HUES48 (cell line): ENCODE results near the gene ANKS1B.

Experiments
- H3K27ac ChIP-seq: one replicate; pipeline ENCODE4 v1.7.0; 2013; ENCODE audit warnings: low read depth, low read length, inconsistent platforms
- H3K27me3 ChIP-seq: 2 replicates; pipeline ENCODE4 v1.6.1; 2013; ENCODE audit warnings: mild to moderate bottlenecking, low read length; ENCODE audit not compliant: control insufficient read depth, insufficient read depth
- H3K36me3 ChIP-seq: 2 replicates; pipeline ENCODE4 v1.6.1; 2013; ENCODE audit warnings: low read length; ENCODE audit not compliant: control insufficient read depth, insufficient read depth
- H3K4me1 ChIP-seq: 2 replicates; pipeline ENCODE4 v1.6.1; 2013; ENCODE audit warnings: mild to moderate bottlenecking, low read length; ENCODE audit not compliant: control insufficient read depth, insufficient read depth
- H3K4me3 ChIP-seq: 2 replicates; pipeline ENCODE4 v1.5.1; 2013; ENCODE audit warnings: mild to moderate bottlenecking, low read depth, low read length
- H3K9ac ChIP-seq: 2 replicates; pipeline ENCODE4 v1.6.1; 2013; ENCODE audit warnings: mild to moderate bottlenecking, low read depth, low read length, moderate library complexity
- H3K9me3 ChIP-seq: 2 replicates; pipeline ENCODE4 v1.6.1; 2013; ENCODE audit warnings: low read length; ENCODE audit not compliant: control insufficient read depth, insufficient read depth

ANKS1B gene

DNA sequence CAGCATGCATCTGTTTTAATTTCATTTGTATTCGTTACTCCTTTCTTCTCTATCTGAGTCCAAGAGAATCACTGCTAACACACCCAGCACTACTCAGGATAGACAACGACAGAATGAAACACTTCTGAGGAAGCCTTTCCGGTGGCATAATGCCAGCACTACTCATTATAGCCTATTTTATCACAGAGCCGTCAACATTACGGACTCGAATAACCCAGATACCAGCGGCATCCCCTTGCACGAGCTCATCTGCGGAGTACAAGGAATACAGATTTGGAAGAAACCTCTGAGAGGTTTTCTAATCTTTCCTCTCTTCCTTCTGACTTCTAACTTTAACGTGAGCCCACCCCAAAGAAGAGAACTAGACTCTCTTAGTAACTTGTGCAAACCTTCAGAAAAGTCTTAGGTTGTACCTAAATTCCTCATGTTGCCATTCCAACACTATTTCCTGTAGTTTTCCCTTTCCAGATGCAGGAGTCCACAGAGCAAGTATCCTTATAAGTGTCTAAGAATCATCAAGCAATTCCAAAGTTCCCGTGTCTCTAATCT, 1091.5 kb downstream of the ANKS1B start:
- H3K4me1 ChIP-seq: peaks cover 20% of the 10 kb centered on the region
- no peak overlapping the region for H3K27ac ChIP-seq
- peak overlapping the region; percentile 67 for H3K4me3 ChIP-seq
- no peaks in the 10 kb centered on the region for H3K9me3 ChIP-seq
- H3K9ac ChIP-seq: no peak overlapping the region
- H3K36me3 ChIP-seq: no peaks in the 10 kb centered on the region
- peaks cover 67% of the 10 kb centered on the region for H3K27me3 ChIP-seq

DNA sequence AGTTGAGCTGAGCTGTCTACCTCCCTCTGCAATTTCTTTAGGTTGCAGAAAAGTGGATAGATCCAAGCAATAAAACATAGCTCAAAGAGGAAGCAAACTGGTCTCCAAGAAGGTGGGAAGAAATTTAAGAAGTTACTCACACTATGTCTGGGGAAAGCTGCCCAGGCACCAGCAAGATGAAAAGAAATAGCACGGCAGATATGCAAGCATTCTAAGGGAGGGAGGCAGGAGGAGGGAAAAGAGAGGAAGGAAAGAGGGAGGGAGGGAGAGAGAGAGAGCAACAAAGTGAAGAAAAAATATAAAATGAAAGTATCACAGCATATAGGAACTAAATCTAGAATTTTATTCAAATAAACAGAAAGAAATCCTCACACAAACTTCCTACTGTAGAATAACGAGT, 1099.0 kb downstream of the ANKS1B start:
- Histone ChIP-seq H3K9ac (no peak overlapping the region), H3K4me1 (peaks cover 5% of the 10 kb centered on the region), H3K27ac (no peak overlapping the region), H3K27me3 (peaks cover 2% of the 10 kb centered on the region), H3K9me3 (no peaks in the 10 kb centered on the region), H3K4me3 (no peak overlapping the region), H3K36me3 (no peaks in the 10 kb centered on the region)

- peaks cover 5% of the 10 kb centered on the region for H3K4me1 ChIP-seq
- H3K27me3 ChIP-seq: no peaks in the 10 kb centered on the region
- no peak overlapping the region for H3K4me3 ChIP-seq
- no peak overlapping the region for H3K9ac ChIP-seq
- no peaks in the 10 kb centered on the region for H3K9me3 ChIP-seq
- H3K36me3 ChIP-seq: no peaks in the 10 kb centered on the region
- H3K27ac ChIP-seq: no peak overlapping the region
Observed at GRCh38 chr12:98883231-98883630, 1101.5 kb downstream of the ANKS1B start.

- H3K27me3 ChIP-seq: no peaks in the 10 kb centered on the region
- H3K9me3 ChIP-seq: no peaks in the 10 kb centered on the region
Observed at GRCh38 chr12:98882526-98882925, 1102.2 kb downstream of the ANKS1B start.

GRCh38 chr12:98873776-98874175, 1111.0 kb downstream of the ANKS1B start:
- Histone ChIP-seq H3K4me1 (peaks cover 7% of the 10 kb centered on the region), H3K27me3 (no peaks in the 10 kb centered on the region), H3K9me3 (no peaks in the 10 kb centered on the region), H3K9ac (no peak overlapping the region), H3K27ac (no peak overlapping the region), H3K4me3 (no peak overlapping the region), H3K36me3 (no peaks in the 10 kb centered on the region)

More at GRCh38 chr12:98882526-98882925, 1102.2 kb downstream of the ANKS1B start:
- Histone ChIP-seq H3K4me1 (peaks cover 5% of the 10 kb centered on the region), H3K9ac (no peak overlapping the region), H3K36me3 (no peaks in the 10 kb centered on the region), H3K27ac (no peak overlapping the region), H3K4me3 (no peak overlapping the region)

DNA sequence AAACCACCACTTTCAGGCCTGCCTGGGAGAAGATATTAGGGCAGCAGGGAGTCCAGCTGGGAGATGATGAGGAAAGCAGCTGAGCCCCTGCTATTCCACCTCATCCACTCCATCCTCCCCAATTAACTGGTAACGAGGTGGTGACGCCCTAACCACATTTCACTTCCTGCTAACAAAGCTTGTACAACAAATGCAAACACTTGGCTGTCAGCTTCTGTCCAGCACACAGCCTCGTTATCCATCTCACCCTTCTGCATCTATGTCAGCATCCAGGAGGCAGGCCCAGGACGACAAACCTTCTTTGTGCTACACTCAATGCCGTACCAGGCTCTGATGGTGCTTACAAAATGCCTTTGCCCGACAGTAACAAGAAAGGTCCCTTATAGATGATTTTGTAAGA, 1114.2 kb downstream of the ANKS1B start:
- no peak overlapping the region for H3K9ac ChIP-seq
- H3K36me3 ChIP-seq: no peaks in the 10 kb centered on the region
- H3K4me3 ChIP-seq: no peak overlapping the region
- H3K27ac ChIP-seq: no peak overlapping the region
- H3K4me1 ChIP-seq: peaks cover 7% of the 10 kb centered on the region
- no peaks in the 10 kb centered on the region for H3K9me3 ChIP-seq
- H3K27me3 ChIP-seq: no peaks in the 10 kb centered on the region

- H3K27ac ChIP-seq: no peak overlapping the region
- H3K9me3 ChIP-seq: no peaks in the 10 kb centered on the region
- no peak overlapping the region for H3K4me3 ChIP-seq
- H3K4me1 ChIP-seq: peaks cover 7% of the 10 kb centered on the region
- no peaks in the 10 kb centered on the region for H3K36me3 ChIP-seq
- no peak overlapping the region for H3K9ac ChIP-seq
- H3K27me3 ChIP-seq: no peaks in the 10 kb centered on the region
Observed at GRCh38 chr12:98869886-98870503, 1114.7 kb downstream of the ANKS1B start.

- H3K4me3 ChIP-seq: no peak overlapping the region
- no peaks in the 10 kb centered on the region for H3K9me3 ChIP-seq
- H3K27ac ChIP-seq: no peak overlapping the region
- no peak overlapping the region for H3K9ac ChIP-seq
- no peaks in the 10 kb centered on the region for H3K36me3 ChIP-seq
- H3K27me3 ChIP-seq: no peaks in the 10 kb centered on the region
- H3K4me1 ChIP-seq: peaks cover 11% of the 10 kb centered on the region
Observed at GRCh38 chr12:98868538-98868937, 1116.2 kb downstream of the ANKS1B start.

DNA sequence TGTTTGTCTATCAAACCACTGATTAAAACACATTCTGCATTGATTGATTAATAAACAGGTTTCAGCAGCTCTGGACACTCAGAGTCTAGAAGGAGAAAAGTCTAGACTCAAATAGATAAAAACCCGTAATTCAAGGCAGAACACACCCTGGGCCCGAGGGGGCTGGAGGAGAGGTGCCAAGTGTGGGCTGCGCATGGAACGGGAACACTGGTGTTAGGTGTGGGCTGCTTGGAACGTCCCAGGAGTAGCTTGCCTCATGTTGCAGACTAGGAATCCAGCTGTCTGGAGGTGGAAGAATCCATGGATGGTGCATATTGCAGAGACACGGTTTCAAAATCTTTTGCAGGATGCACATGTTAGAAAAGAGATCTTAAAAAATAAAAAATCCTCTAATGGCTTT, 1116.7 kb downstream of the ANKS1B start:
- no peak overlapping the region for H3K9ac ChIP-seq
- peaks cover 16% of the 10 kb centered on the region for H3K4me1 ChIP-seq
- H3K27ac ChIP-seq: no peak overlapping the region
- H3K27me3 ChIP-seq: no peaks in the 10 kb centered on the region
- no peak overlapping the region for H3K4me3 ChIP-seq
- H3K36me3 ChIP-seq: no peaks in the 10 kb centered on the region
- no peaks in the 10 kb centered on the region for H3K9me3 ChIP-seq

GRCh38 chr12:98864363-98864762, 1120.4 kb downstream of the ANKS1B start:
- no peaks in the 10 kb centered on the region for H3K27me3 ChIP-seq
- no peak overlapping the region for H3K9ac ChIP-seq
- peaks cover 37% of the 10 kb centered on the region for H3K4me1 ChIP-seq
- no peaks in the 10 kb centered on the region for H3K36me3 ChIP-seq
- H3K4me3 ChIP-seq: no peak overlapping the region
- H3K9me3 ChIP-seq: no peaks in the 10 kb centered on the region
- H3K27ac ChIP-seq: no peak overlapping the region

DNA sequence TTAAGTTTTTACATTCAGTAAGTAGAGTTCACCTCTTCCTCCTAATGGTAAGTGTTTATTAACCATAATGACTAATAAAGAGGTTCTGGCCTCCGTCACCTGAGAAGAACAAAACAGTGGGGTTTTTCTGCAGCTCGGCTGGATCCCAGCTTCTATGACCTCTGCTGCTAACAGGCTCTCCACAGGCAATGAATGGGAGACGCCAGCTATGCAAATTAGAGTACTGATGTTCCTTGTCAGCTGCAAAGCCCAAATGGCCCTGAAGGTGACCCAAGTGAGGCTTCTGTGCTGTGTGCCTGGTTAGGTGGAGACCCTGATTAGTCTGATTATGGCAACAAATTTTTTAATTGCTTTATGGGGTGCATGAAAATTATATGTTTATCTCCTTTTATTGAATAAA, 1121.6 kb downstream of the ANKS1B start:
- Histone ChIP-seq H3K27ac (peak overlapping the region; percentile 71), H3K4me3 (0 out of 2 replicates have a peak overlapping the region, but pooled peaks have one; percentile 5), H3K9me3 (no peaks in the 10 kb centered on the region), H3K27me3 (no peaks in the 10 kb centered on the region), H3K4me1 (peaks cover 37% of the 10 kb centered on the region), H3K36me3 (no peaks in the 10 kb centered on the region), H3K9ac (no peak overlapping the region)
